H1 (cell line): Measurements from ENCODE around the gene ASTN1.

Experiments
- CBX8 ChIP-seq: fragments of 300-800, 300-1000 bp; sonication (generic); IDR thresholded peaks from 2 replicates; pipeline ENCODE4 v1.7.1; 2016; ENCODE audit warnings: low read depth, low read length, borderline replicate concordance
- CHD1 ChIP-seq: IDR thresholded peaks from 2 replicates; pipeline ENCODE4 v1.6.1; 2012; ENCODE audit warnings: low read depth, low read length, improper control_type of control experiment
- CREB1 ChIP-seq: IDR thresholded peaks from 2 replicates; pipeline ENCODE4 v1.6.1; 2012; ENCODE audit warnings: inconsistent platforms
- EP300 ChIP-seq, 2 experiments: IDR thresholded peaks; 1 replicate in 1 of 2; 2 replicates in 1 of 2; pipeline ENCODE4 v1.6.1; 2011 to 2012; ENCODE audit warnings: low read depth in 2 of 2, low read length in 2 of 2, mild to moderate bottlenecking in 2 of 2, borderline replicate concordance in 1 of 2, inconsistent platforms in 1 of 2, moderate library complexity in 1 of 2
- KDM1A ChIP-seq: fragments of 200-600, 300-600 bp; sonication (generic); IDR thresholded peaks from 2 replicates; pipeline ENCODE4 v1.7.1; 2016; ENCODE audit warnings: mild to moderate bottlenecking, low read length, borderline replicate concordance
- POLR2A ChIP-seq, 2 experiments: IDR thresholded peaks; 1 replicate in 1 of 2; 2 replicates in 1 of 2; pipeline ENCODE4 v1.6.1; 2011; ENCODE audit warnings: low read depth in 2 of 2, low read length in 2 of 2, mild to moderate bottlenecking in 2 of 2; ENCODE audit errors: control extremely low read depth in 1 of 2
- POLR2AphosphoS5 ChIP-seq: IDR thresholded peaks from 2 replicates; pipeline ENCODE4 v1.6.1; 2011; ENCODE audit warnings: low read depth, low read length
- RNF2 ChIP-seq: fragments of 200-900, 300-1000 bp; sonication (generic); IDR thresholded peaks from 2 replicates; pipeline ENCODE4 v1.7.1; 2016; ENCODE audit warnings: borderline replicate concordance, low read depth, mild to moderate bottlenecking, antibody characterized with exemption, low read length; ENCODE audit not compliant: poor library complexity, severe bottlenecking; ENCODE audit errors: missing control alignments
- SIN3A ChIP-seq, 2 experiments: IDR thresholded peaks in 1 of 2; conservative IDR thresholded peaks in 1 of 2; 2 replicates each; pipeline ENCODE4 v1.6.1; 2011 to 2012; ENCODE audit warnings: low read length in 2 of 2, improper control_type of control experiment in 1 of 2, low read depth in 1 of 2, mild to moderate bottlenecking in 1 of 2
- SP1 ChIP-seq: IDR thresholded peaks from 2 replicates; pipeline ENCODE4 v1.6.1; 2011; ENCODE audit warnings: low read depth, low read length
- SUZ12 ChIP-seq: fragments of 200-600 bp; sonication (generic); IDR thresholded peaks from 2 replicates; pipeline ENCODE4 v1.6.1; 2012; ENCODE audit warnings: mild to moderate bottlenecking, inconsistent platforms, low read length, moderate library complexity, mixed read lengths
- TAF1 ChIP-seq: IDR thresholded peaks from 2 replicates; pipeline ENCODE4 v1.6.1; 2011; ENCODE audit warnings: mild to moderate bottlenecking, low read depth, low read length
- TF ChIP-seq, protein P1 (sequence below), 3 experiments: IDR thresholded peaks; 1 replicate in 2 of 3; 2 replicates in 1 of 3; pipeline versions ENCODE4 v1.5.1 to v1.6.1; 2011; ENCODE audit warnings: low read length in 3 of 3, mild to moderate bottlenecking in 3 of 3, inconsistent platforms in 2 of 3, low read depth in 1 of 3, moderate library complexity in 1 of 3; ENCODE audit not compliant: insufficient read depth in 1 of 3; ENCODE audit errors: control extremely low read depth in 1 of 3
- TF ChIP-seq, protein P2 (sequence below): IDR thresholded peaks from 2 replicates; pipeline ENCODE4 v1.6.1; 2011; ENCODE audit warnings: low read length, improper control_type of control experiment

DNA sequence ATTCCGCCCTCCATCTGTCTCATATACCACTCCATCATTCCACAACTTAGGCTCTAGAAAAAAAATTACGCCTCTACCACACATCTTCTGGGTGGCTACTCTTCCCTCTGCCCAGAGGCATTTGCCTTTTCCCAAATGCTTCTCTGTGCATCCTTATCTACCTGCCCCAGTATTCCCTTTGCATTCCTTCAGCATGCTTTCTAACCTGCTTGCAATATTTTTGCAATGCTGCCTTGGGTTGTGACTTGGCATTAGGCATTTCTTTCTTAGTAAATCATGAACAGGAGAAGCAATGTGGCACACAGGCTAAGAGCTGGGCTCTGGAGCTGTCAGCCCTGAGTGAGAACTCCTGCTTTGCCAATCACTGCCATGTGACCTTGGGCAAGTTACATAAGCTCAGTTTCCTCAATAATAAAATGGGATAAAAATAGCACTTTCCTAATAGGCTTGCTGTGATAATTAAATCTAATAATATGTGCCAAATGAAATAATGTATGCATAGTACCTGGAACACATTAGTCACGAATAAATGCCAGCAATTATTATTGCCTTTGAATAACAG lies 276.0 kb downstream of the ASTN1 start:
- TF ChIP-seq CHD1 (no peak), TAF1 (no peak), CBX8 (no peak), POLR2A (IDR thresholded peaks at IDR 0.05; ENCODE audit: control extremely low read depth in 1 of 2, low read depth in 2 of 2, low read length in 2 of 2) (no peak), CREB1 (no peak), SP1 (no peak), KDM1A (no peak), EP300 (IDR thresholded peaks at IDR 0.05; ENCODE audit: borderline replicate concordance in 1 of 2, low read depth in 2 of 2, low read length in 2 of 2) (no peak), SIN3A (conservative IDR thresholded peaks at IDR 0.05 in 1 of 2, IDR thresholded peaks at IDR 0.05 in 1 of 2; ENCODE audit: low read depth in 1 of 2, low read length in 2 of 2) (no peak), POLR2AphosphoS5 (no peak), SUZ12 (no peak), RNF2 (no peak)
- TF ChIP-seq, protein P1, sequence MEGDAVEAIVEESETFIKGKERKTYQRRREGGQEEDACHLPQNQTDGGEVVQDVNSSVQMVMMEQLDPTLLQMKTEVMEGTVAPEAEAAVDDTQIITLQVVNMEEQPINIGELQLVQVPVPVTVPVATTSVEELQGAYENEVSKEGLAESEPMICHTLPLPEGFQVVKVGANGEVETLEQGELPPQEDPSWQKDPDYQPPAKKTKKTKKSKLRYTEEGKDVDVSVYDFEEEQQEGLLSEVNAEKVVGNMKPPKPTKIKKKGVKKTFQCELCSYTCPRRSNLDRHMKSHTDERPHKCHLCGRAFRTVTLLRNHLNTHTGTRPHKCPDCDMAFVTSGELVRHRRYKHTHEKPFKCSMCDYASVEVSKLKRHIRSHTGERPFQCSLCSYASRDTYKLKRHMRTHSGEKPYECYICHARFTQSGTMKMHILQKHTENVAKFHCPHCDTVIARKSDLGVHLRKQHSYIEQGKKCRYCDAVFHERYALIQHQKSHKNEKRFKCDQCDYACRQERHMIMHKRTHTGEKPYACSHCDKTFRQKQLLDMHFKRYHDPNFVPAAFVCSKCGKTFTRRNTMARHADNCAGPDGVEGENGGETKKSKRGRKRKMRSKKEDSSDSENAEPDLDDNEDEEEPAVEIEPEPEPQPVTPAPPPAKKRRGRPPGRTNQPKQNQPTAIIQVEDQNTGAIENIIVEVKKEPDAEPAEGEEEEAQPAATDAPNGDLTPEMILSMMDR (IDR thresholded peaks at IDR 0.05; ENCODE audit: control extremely low read depth in 1 of 3, insufficient read depth in 1 of 3, low read depth in 1 of 3, low read length in 3 of 3): no peak
- TF ChIP-seq, protein P2, sequence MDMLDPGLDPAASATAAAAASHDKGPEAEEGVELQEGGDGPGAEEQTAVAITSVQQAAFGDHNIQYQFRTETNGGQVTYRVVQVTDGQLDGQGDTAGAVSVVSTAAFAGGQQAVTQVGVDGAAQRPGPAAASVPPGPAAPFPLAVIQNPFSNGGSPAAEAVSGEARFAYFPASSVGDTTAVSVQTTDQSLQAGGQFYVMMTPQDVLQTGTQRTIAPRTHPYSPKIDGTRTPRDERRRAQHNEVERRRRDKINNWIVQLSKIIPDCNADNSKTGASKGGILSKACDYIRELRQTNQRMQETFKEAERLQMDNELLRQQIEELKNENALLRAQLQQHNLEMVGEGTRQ: no peak
